ENCODE results near the gene CASS4. TPM values are rescaled to one million over a fixed set of nuclear protein-coding genes. Genes with fewer than 3 reads are reported as not detected.
A peak's percentile ranks its signal among the peaks of the same experiment; 100 is the strongest.

Gene CASS4
- total RNA-seq, 1 donor from 2014 or later = 0.10 TPM

DNA sequence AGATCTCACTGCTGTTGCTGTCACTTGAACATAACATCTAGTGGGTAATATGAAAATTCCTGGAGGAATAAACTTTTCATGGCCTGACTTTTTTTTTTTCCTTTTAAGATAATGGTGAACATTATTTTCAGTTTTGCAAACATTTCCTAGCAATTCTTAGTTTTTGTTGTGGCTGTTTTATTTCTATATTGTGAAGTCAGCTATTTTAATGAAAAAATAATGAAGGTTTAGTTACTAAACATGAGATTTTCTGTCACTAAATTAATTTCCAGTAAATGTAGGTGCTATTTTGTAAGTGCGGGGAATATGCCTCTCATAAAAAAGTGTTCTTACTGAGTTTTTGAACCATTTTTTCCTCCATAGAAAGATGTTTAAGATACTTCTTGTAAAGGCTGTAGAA is 89.1 kb downstream of the CASS4 start:
- Mint-ChIP-seq H3K36me3 (ENCODE audit: low read depth) (peaks cover 11% of the 10 kb centered on the region), H3K27ac (ENCODE audit: unreplicated experiment) (no peak overlapping the region), H3K4me1 (ENCODE audit: low read depth) (no peaks in the 10 kb centered on the region), H3K9me3 (ENCODE audit: low read depth) (peaks cover 7% of the 10 kb centered on the region), H3K27me3 (ENCODE audit: low read depth) (no peaks in the 10 kb centered on the region), H3K4me3 (ENCODE audit: unreplicated experiment) (no peak overlapping the region)
- DNase-seq (ENCODE audit: low spot score) = no peak
- TF ChIP-seq, protein P1, sequence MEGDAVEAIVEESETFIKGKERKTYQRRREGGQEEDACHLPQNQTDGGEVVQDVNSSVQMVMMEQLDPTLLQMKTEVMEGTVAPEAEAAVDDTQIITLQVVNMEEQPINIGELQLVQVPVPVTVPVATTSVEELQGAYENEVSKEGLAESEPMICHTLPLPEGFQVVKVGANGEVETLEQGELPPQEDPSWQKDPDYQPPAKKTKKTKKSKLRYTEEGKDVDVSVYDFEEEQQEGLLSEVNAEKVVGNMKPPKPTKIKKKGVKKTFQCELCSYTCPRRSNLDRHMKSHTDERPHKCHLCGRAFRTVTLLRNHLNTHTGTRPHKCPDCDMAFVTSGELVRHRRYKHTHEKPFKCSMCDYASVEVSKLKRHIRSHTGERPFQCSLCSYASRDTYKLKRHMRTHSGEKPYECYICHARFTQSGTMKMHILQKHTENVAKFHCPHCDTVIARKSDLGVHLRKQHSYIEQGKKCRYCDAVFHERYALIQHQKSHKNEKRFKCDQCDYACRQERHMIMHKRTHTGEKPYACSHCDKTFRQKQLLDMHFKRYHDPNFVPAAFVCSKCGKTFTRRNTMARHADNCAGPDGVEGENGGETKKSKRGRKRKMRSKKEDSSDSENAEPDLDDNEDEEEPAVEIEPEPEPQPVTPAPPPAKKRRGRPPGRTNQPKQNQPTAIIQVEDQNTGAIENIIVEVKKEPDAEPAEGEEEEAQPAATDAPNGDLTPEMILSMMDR (IDR thresholded peaks at IDR 0.05) = no peak

- DNase-seq (ENCODE audit: low spot score) = no peak
- H3K4me3 Mint-ChIP-seq (ENCODE audit: unreplicated experiment) = no peak overlapping the region
- no peaks in the 10 kb centered on the region for H3K36me3 Mint-ChIP-seq (ENCODE audit: low read depth)
- H3K9me3 Mint-ChIP-seq (ENCODE audit: low read depth) = no peaks in the 10 kb centered on the region
- H3K27me3 Mint-ChIP-seq (ENCODE audit: low read depth) = no peaks in the 10 kb centered on the region
- TF ChIP-seq, protein P1 (IDR thresholded peaks at IDR 0.05) = no peak
- H3K27ac Mint-ChIP-seq (ENCODE audit: unreplicated experiment) = no peak overlapping the region
- no peaks in the 10 kb centered on the region for H3K4me1 Mint-ChIP-seq (ENCODE audit: low read depth)
These were observed 91.9 kb downstream of the CASS4 start for GRCh38 chr20:56503916-56504315.

DNA sequence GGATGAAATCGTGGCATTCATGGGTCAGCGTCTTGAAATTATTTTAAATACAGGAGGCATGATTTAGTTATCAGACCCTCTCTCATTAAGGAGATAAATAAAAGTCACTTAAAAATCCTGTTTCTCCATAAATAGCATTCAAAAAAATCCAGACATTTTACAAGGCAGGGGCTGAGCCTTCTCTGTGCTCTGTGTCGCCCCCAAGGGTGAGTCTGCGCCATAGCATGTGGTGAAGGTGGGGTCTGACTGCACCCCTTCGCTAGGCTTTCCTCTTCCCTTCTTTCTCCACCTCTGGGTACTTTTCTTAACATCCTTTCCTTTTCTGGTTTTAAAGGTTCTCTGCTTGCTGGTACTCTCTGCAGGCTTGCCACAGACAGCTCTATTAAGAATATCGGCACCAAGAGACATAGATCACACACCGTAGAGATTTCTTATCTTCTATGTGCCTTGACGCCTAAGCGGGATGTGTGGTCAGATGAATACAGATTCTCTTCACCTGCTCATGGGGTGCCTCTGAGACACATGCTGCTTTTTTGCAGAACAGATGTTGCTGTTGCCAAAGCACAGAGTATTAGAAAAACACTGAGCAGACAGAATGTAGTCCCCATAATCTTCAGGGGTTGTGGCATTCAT is 92.4 kb downstream of the CASS4 start:
- no peak overlapping the region for H3K4me3 Mint-ChIP-seq (ENCODE audit: unreplicated experiment)

GRCh38 chr20:56506103-56506502 is 94.0 kb downstream of the CASS4 start:
- TF ChIP-seq, protein P1 (IDR thresholded peaks at IDR 0.05) = no peak
- DNase-seq (ENCODE audit: low spot score) = no peak
- no peaks in the 10 kb centered on the region for H3K36me3 Mint-ChIP-seq (ENCODE audit: low read depth)
- no peaks in the 10 kb centered on the region for H3K27me3 Mint-ChIP-seq (ENCODE audit: low read depth)
- no peak overlapping the region for H3K4me3 Mint-ChIP-seq (ENCODE audit: unreplicated experiment)
- H3K9me3 Mint-ChIP-seq (ENCODE audit: low read depth) = no peaks in the 10 kb centered on the region
- no peaks in the 10 kb centered on the region for H3K4me1 Mint-ChIP-seq (ENCODE audit: low read depth)
- no peak overlapping the region for H3K27ac Mint-ChIP-seq (ENCODE audit: unreplicated experiment)

More for the DNA sequence above, 92.4 kb downstream of the CASS4 start:
- TF ChIP-seq, protein P1 (IDR thresholded peaks at IDR 0.05) = peak; percentile 72
- H3K36me3 Mint-ChIP-seq (ENCODE audit: low read depth) = no peaks in the 10 kb centered on the region
- no peaks in the 10 kb centered on the region for H3K4me1 Mint-ChIP-seq (ENCODE audit: low read depth)
- H3K27ac Mint-ChIP-seq (ENCODE audit: unreplicated experiment) = peak overlapping the region; percentile 32
- DNase-seq (ENCODE audit: low spot score) = no peak
- no peaks in the 10 kb centered on the region for H3K9me3 Mint-ChIP-seq (ENCODE audit: low read depth)
- no peaks in the 10 kb centered on the region for H3K27me3 Mint-ChIP-seq (ENCODE audit: low read depth)

Other genes with a start within 250 kb of the CASS4 start
- not detected in 3 replicates for gene MC3R, start 163.5 kb upstream of the CASS4 start, total RNA-seq
- 32.2 to 44.0 TPM (median 32.6 TPM) in 3 replicates for gene FAM210B, start 53.3 kb upstream of the CASS4 start, total RNA-seq
- gene AURKA, start 20.0 kb upstream of the CASS4 start, total RNA-seq = 8.7 to 10.5 TPM (median 9.6 TPM) in 3 replicates
- 23.7 to 33.1 TPM (median 26.0 TPM) in 3 replicates for gene CSTF1, start 19.6 kb upstream of the CASS4 start, total RNA-seq
- gene RTF2, start 56.4 kb downstream of the CASS4 start, total RNA-seq = 61.2 to 79.3 TPM (median 64.7 TPM) in 3 replicates
- 0.55 to 0.58 TPM in 2 of 3 replicates, not detected in the other for gene FAM209A, start 112.5 kb downstream of the CASS4 start, total RNA-seq
- gene FAM209B, start 121.0 kb downstream of the CASS4 start, total RNA-seq = not detected in 3 replicates
- 4.8 to 36.2 TPM (median 5.2 TPM) in 3 replicates for gene TFAP2C, start 217.0 kb downstream of the CASS4 start, total RNA-seq